NCI-H1105 treated with DMSO at 0.1 percent for 48 hours (cell line): Measurements from ENCODE around the gene CLDN17.

Source experiments
- DNase-seq: peaks from one replicate; lab custom pipeline; 2025; lab: John Stamatoyannopoulos, UW

The CLDN17 gene, protein sequence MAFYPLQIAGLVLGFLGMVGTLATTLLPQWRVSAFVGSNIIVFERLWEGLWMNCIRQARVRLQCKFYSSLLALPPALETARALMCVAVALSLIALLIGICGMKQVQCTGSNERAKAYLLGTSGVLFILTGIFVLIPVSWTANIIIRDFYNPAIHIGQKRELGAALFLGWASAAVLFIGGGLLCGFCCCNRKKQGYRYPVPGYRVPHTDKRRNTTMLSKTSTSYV

DNA sequence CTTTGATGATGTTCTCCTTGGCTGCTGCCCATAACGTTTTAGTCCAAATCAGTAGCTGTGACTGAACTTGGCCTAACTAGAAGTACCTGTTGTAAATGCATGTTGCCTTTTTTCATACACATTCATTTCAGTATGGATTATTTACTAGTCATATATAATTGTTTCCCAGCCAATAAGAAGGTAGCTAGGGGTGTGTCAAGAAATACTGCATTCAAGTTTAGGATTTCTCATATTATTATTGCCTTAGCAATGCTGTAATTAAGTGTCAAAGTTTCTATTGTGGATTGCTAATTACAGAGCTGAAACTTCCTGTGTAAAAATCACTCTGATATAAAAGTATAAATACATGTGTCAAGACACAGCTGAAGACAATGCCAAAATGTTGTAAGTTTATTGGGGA is at the start of gene CLDN17:
Gene CLDN17 (minus strand): TSS at position 101 of the 400 bp plus-strand sequence. CDS start 188 bp downstream, outside the sequence.
- DNase-seq = no peak

DNA sequence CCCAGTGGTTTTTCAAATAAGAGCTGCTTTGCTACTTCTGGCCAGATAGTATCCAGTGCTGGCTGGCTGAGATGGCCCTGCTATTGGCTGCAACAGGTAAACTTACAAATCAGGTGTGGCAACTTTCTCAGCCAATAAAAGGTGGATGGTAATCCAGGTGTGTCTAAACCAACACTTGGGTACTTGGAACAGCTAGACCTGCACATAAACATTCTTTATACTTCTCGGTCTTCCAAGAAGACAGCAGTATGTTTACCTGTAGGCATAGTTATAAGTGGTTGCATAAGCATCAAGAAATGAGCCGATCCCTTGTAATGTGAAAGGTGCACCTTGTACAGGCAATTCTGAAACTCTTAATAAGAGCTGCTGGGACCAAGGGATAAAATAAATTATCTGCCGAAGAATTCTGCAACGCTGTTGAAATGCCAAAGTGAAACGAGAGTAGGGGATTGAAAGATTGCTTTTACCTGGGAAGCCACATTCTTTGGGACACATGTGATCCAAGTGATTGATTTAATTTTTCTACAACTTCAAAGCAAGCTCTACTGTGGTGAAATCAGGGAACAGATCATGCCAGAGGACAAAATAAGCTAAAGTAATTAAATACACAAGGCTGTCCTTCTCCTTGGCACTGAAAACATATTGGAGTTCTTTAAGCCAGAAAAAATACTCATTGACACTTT is 49.6 kb upstream of the CLDN17 start, which contains the start of gene CLDN8:
Gene CLDN8 (minus strand): TSS at position 57 of the 683 bp plus-strand sequence. CDS start 172 bp downstream, outside the sequence.
- no peak for DNase-seq

DNA sequence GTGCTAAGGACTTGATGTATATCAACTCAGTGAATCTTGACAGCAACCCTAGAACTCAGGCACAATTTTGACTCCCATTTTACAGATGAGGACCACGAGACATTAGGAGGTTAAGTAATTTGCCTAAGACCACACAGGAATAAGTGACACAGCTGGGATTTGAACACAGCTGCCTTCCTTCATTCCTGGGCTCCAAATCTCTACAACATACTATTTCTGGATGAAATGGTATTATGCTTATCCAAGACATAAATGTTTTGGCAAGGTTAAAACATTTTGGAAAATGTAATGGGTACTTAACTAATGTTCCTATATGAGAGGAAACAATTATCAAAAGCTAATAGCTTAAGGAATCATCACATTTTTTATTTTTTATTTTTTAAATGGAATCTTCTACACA is 44.5 kb upstream of the CLDN17 start:
- no peak for DNase-seq

DNA sequence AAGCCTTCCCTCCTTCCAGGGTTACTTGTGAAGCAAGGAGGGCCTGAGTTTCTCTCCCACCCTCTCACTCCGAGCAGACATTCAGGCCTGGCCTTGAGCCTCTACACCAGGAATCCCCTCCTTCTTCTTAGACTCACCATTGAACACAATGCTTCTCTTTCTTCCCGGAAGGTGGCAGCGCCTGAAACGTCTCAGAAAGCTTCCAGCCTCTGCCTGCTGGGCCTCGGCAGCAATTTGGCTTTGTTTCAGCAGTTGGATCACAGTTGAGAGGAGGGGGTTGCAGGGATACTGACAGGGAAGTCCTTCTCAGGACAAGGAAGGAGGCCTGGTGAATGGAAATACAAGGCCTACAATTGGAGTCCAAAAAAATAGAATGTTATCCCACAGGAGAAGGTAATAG is 43.0 kb upstream of the CLDN17 start:
- DNase-seq = no peak

DNA sequence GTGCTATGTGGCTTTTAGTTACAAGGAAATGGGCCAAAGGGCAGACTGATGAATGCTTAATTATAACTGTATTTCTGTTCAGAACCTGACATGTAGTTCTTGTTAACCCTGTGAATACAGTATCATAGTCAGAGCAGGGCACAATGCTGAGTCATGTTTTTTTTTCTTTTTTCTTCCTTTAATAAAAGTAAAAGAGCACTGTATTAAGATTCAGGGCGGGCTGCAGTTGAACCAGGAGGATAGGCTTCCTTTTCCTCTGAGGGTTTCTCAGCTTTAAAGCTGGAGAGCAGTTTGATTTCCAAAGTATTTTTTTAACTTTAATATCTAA is 40.6 kb upstream of the CLDN17 start:
- no peak for DNase-seq

DNA sequence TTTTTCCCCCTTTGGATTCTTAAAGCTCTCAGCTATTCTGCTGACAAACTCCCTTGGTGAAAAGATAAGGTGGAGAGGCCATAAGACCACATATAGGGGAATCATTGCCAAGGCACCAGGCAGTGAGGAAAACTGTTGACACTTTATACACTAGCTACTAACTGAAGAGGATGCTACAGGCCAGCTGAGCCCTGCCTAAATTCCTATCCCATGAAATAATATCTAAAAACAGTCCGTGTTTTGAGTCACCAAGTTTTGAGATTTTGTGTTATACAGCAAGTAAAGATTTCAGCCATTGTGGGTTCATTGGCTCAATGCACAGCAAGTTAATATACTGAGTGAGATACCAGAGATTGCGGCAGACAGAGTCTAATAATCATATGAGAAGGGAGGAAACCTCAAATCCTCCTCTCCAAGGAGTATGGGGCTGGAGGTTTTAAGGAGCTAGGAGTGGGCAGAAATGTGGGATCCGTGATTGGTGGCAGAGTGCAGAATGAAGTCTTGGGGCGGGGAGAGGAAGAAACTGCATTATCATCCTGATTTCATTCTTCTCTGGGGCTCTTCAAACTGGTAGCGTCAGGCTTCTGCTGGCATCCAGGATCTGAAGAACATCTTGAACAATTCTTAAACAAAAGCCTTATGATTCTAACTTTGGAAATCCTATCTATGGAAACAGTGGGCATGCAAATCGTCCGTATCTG is 40.1 kb upstream of the CLDN17 start:
- no peak for DNase-seq

DNA sequence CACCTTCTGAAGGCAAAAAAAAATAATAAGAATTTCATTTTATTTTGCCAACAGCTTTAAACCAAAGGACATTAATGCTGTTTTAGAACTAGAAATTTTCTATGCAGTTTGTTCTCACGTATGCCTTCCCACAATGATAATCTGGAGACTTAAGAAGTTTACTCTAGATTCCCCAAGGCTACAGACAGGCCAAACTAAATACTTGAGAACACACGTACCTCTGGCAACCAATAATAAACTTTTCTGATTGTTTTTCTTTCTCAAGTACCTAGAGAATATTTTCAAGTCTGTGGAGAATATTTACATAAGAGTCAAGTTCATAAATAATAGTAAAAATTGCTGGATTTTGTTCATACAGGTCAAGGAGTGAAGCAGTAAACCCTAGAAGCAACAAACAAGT is 33.4 kb upstream of the CLDN17 start:
- DNase-seq = no peak

DNA sequence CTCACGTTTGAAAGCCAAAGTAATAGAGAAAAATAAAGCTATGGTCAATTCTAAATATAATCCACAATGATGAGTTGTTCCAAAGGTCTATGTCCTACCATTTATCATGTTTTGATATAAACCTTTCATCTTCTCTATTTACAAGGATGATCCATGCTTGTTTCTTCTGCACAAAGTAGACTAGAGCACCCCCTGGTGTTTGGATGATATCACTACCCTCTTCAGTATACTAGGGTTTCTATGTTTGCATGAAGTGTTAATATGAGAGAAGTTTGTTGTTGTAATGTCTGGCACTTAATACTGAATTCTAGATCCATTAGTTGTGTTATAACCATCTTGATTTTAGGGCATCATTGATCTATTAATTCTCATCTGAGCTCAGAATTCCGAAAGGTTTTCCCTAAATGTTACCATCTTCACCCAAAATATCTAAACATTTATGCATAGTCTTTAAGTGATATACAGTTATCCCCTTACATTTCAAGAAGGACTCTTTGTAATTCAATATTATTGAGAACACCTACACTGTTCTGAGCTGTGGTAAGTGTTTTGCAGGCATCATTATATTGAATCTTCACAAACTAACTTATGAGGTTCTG is 28.2 kb upstream of the CLDN17 start:
- DNase-seq = peak; percentile 43

DNA sequence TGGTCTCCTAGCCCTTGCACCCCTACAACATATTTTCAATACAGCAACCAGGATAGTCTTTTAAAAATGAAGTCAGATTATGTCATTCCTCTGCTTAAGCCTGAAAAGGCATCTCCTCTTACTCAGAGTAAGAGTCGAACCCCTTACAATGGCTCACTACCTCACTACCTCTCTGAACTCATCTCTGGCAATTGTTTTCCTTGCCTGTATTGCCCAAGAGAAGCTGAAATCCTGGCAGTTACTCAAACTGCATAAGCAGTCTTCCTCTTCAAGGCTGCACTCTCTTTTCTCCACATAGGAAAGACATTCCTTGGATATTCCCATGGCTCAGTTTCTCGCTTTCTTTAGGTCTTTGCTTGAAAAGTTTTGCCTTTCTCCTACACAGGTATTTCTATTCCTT is 26.6 kb upstream of the CLDN17 start:
- no peak for DNase-seq

DNA sequence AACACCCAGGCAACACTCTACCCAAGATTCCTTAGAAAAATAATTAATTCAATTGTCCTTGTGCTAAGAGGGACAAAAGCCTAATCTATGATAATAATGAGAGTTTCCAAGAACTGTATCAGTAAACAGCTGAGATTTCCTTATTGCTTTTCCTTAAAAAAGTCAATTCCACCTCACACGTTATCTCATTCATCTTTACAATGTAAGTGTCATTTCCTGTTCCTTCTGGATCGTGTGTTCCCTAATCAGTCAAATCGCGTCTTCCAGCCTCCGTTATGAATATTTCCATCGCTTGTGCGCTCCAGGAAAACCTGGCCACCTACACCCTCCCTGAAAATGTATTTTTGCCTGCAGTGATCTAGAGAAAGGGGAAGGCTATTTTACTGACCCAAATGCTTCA is 23.9 kb upstream of the CLDN17 start:
- DNase-seq = no peak

DNA sequence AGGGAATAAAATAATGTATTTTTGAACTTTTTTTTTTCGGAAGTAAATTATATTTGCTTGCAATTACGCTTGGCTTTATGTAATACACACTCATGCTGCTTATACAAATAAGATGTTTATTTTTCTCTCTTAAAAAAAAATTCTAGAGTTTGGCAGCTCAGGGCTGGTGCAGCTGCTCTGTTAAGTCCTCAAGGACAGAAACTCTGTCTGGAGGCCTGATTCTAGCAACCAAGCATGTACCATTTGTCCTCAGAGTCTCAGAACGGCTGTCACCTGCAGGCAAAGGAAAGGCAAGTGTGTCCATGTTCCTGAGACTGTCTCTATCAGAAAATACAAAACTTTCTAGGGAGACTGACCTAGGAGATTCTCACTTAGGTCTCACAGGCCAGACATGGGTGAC is 23.2 kb upstream of the CLDN17 start:
- DNase-seq = no peak

DNA sequence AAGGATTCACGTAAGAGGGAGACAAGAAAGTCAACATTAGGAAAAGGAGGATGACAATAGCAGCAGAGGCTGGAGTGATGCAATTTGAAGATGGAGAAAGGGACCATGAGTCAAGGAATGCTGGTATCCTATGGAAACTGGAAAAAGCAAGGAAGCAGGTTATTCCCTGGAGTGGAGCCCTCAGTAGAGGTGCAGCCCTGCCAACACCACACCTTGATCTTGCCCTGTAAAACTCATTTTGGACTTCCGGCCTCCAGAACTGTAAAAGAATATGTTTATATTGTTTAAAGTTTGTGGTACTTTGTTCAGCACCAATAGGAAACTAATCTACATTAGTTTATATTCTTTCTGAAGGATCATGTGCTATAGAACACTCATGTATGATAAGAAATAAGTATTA is 19.6 kb upstream of the CLDN17 start:
- DNase-seq = no peak

DNA sequence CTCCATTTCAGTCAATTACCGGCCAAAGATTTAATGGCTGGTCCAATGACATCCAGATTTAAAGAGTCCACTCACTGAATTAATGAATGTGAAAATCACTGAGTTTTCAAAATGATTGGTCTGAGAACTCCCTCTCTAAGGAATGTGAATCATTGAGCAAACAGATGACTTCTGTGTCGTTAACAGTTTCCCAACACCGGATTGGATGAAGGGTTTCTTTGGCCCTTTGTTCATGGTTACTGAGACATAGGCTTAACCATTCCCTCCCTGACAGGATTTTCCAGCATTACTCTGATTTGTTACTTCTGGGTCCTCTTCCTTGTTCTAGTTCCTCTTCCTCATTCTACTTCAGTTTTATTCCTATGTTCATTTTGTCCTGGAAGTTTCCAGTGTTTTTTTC is 1.5 kb upstream of the CLDN17 start:
- no peak for DNase-seq

DNA sequence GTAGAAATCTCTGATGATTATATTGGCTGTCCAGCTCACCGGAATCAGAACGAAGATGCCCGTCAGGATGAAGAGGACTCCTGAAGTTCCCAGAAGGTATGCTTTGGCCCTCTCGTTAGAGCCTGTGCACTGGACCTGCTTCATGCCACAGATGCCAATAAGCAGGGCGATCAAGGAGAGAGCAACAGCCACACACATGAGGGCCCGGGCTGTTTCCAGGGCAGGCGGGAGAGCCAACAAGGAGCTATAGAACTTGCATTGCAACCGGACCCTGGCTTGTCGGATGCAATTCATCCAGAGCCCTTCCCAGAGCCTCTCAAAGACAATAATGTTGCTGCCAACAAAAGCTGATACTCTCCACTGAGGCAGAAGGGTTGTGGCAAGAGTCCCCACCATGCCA is 434 bp downstream of the CLDN17 start:
- DNase-seq = no peak

DNA sequence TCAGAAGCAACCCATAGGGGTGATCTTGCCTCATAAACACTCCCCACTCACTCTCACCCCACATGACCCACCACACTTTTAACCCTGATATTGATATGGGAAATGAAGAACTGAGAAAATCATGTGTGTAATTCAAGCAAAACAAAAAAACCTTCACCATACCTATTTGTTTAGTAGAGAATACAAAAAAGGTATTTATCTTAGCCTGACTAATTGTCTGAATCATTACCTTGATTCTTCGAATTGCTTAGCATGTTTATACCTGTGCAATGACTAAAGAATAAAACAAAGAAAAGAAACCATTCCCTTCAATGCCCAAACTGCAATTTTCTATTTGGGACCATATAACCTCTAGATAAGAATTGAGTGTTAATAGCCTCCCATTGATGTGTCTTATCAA is 1.8 kb downstream of the CLDN17 start:
- no peak for DNase-seq

DNA sequence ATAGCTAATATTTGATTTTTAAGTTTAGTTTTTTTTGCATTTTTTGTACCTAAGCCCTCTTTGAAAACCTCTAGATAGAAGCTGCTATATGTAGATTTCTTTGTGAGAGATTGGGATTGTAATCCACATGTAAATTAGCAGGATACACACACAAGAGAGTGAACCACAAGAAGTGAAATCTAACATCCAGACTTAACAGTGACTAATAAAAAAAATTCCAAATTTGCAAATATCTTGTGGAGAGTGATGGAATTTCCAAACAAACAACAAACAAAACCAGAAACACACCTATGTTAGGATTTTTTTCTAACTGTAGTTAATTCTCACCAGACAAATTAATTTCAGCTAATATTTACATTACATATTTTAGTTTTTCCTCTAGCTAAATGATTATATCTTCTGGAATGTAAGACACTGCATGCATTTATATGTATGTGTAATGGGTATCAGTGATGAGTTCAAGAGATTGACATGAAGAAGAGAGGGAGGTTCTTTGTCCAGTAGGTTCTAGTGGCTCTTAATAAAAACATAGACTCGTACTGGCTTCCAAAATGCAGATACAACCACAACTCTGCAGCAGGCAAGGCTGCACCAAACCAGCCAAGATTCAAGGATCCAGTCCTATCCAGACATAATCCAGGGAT is 12.8 kb downstream of the CLDN17 start:
- DNase-seq = no peak

DNA sequence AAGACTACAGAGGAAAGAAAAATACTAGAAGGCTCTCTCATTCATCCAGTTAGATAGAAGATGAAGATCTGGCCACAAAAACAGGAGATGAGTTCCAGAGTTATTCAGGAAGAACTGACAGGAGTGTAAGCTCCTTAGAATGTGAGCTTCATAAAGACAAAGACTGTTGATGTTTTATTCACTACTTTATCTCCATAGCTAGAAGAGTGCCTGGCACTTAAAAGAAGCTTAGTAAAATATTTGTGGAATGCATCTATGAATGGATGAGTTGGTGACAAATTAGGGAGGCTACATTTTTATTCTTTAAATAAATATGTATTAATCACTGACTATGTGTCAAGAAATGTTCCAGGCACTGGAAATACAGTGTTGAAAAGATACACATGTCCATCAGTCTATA is 13.8 kb downstream of the CLDN17 start:
- DNase-seq = no peak

DNA sequence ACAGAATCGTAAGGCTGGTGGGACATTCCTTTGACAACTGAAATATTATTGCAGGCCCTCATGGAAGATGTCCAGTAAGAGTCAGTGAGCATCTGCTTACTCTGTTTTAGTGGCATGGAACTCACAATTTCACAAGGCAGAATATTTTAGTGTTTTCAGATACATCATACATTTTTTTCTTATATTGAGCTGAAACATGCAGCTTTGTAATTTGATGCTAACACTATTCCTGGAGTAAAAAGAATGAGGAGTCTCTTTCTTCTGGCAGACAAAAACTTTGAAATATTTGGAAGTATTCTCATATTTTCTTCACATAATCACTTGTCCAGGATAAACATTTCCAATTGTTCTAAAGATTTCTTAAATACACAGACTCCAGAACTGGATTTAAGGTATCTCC is 17.7 kb downstream of the CLDN17 start:
- DNase-seq = no peak

DNA sequence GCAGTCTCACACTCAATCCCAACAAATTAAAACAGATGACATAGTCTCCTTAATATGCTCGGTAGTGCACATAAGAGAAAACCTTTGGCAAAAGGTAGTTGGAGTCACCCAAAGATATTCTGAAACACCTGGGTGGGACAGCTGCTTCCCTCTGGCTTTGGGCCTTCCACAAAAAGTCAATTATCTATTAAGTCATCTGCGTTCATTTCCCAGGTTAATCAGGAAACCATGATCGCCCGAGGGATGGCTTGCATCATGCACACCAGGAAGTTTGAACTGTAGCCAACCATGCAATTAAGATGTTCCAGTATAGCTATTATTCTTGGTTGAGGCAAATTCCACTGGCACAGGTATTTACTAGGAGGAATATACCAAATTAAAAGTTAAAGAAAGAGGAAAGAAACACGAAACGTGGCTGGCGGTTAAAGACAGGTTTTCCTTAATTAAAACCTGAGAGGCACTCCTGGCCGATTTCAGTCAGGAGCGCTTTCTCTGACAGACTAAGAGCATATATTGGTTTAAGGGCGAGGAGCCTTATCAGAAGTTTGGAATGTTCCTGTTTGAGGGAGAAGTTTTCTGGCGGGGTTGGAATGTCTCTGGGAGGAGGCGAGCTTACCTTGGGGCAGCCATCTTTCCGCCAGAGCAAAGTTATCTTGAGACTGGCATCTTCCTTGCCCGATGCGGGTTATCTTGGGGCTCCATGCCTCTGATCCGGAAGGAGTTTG is 19.9 kb downstream of the CLDN17 start:
- DNase-seq = peak; percentile 5

DNA sequence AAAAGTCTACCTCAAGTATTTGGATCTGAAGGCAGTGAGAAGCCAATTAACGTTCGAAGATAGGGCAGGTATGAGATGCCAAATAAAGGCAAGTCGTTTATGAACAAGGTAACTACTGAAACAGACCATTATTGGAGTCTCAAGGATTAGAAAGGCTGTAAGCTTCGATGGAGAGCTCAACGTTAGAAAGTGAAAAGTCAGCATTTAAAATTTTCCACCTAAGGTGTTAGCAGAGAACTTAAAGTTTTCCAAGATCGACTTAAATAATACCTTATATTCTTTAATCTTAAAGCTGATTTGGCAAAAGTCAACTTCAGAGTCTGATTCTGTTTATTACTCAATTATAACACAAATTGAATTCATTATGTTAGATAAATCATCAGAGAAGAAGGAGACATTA is 28.1 kb downstream of the CLDN17 start:
- DNase-seq = no peak

DNA sequence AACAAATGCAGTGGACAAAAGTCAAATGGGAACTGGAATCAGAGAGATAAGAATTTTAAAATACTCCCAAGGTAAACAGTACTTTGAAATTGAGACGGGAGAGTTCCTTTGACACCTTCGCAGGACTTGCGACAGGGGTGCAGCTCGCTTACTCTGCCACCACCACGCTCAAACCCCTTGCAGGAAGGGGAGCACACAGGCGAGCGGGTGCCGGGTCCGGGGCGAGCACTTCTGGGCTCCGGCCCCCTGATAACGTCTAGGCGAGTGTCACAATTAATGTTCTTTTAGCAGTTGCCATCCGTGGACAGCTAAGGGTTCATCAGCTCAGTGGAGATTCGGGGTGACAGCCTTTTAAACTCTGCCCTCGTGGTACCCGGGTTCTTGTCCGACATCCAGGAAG is 37.4 kb downstream of the CLDN17 start:
- no peak for DNase-seq

DNA sequence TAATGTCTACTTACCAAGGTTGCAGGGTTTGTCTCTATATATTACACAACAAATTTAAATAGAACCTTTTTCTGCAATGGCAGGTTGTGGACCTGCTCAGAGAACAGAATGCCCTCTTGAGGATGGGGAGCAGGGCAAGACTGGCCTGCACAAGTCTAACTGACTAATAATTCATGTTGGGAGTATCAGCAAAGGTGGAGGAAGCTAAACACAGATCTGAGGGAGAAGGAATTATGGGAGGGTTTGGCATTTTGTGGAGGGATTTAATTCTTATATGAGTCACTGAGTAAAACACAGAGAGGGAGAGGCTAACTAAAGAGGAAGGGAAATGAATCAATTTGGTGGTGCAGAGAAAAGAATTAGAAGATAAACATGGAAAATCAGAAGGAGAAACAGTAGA is 40.0 kb downstream of the CLDN17 start:
- no peak for DNase-seq
